ENCODE measurements around the gene TRAF3IP3.

DNA sequence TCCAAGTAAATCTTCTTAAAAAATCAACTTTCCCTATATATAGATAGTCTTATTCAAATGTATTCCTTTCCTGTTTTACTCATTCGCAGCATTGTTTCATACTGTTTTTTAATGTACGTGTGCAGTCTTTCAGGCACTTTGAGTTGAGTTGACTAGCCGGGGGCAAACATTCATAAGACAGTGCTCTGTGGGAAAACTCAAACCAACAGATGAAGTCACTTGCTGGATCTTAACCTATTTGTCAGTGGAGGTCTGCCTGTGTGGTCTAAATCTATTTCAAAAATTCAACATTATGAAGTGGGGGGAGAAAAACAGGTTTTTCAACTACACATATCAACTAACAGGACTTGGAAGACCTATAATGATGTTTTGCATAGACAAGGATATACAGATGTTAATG, 45.0 kb upstream of the TRAF3IP3 start:
- TF ChIP-seq POLR2A (IDR thresholded peaks at IDR 0.05) (no peak), CTCF (IDR thresholded peaks at IDR 0.05) (no peak)

Data from esophagus squamous epithelium (tissue), 4 donors.